ENCODE measurements around the gene COL4A2.

GRCh38 chr13:110336681-110337080 is 29.6 kb downstream of the COL4A2 start:
- TF ChIP-seq, protein P1, sequence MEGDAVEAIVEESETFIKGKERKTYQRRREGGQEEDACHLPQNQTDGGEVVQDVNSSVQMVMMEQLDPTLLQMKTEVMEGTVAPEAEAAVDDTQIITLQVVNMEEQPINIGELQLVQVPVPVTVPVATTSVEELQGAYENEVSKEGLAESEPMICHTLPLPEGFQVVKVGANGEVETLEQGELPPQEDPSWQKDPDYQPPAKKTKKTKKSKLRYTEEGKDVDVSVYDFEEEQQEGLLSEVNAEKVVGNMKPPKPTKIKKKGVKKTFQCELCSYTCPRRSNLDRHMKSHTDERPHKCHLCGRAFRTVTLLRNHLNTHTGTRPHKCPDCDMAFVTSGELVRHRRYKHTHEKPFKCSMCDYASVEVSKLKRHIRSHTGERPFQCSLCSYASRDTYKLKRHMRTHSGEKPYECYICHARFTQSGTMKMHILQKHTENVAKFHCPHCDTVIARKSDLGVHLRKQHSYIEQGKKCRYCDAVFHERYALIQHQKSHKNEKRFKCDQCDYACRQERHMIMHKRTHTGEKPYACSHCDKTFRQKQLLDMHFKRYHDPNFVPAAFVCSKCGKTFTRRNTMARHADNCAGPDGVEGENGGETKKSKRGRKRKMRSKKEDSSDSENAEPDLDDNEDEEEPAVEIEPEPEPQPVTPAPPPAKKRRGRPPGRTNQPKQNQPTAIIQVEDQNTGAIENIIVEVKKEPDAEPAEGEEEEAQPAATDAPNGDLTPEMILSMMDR (IDR thresholded peaks at IDR 0.05; ENCODE audit: insufficient read depth, low read depth, low read length), result no peak
- TF ChIP-seq EZH2 (IDR thresholded peaks at IDR 0.05; ENCODE audit: insufficient read depth, low read length), result no peak

Data from astrocyte (in vitro differentiated cells and primary cell).